ENCODE results near the gene SHISA7.

SHISA7 gene

GRCh38 chr19:55384920-55385723 is 58.0 kb downstream of the SHISA7 start:
- DNase-seq (ENCODE audit: low spot score), result peak; percentile 97
- TF ChIP-seq, protein P1, sequence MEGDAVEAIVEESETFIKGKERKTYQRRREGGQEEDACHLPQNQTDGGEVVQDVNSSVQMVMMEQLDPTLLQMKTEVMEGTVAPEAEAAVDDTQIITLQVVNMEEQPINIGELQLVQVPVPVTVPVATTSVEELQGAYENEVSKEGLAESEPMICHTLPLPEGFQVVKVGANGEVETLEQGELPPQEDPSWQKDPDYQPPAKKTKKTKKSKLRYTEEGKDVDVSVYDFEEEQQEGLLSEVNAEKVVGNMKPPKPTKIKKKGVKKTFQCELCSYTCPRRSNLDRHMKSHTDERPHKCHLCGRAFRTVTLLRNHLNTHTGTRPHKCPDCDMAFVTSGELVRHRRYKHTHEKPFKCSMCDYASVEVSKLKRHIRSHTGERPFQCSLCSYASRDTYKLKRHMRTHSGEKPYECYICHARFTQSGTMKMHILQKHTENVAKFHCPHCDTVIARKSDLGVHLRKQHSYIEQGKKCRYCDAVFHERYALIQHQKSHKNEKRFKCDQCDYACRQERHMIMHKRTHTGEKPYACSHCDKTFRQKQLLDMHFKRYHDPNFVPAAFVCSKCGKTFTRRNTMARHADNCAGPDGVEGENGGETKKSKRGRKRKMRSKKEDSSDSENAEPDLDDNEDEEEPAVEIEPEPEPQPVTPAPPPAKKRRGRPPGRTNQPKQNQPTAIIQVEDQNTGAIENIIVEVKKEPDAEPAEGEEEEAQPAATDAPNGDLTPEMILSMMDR (IDR thresholded peaks at IDR 0.05; ENCODE audit: extremely low read depth, missing control alignments), result no peak

DNA sequence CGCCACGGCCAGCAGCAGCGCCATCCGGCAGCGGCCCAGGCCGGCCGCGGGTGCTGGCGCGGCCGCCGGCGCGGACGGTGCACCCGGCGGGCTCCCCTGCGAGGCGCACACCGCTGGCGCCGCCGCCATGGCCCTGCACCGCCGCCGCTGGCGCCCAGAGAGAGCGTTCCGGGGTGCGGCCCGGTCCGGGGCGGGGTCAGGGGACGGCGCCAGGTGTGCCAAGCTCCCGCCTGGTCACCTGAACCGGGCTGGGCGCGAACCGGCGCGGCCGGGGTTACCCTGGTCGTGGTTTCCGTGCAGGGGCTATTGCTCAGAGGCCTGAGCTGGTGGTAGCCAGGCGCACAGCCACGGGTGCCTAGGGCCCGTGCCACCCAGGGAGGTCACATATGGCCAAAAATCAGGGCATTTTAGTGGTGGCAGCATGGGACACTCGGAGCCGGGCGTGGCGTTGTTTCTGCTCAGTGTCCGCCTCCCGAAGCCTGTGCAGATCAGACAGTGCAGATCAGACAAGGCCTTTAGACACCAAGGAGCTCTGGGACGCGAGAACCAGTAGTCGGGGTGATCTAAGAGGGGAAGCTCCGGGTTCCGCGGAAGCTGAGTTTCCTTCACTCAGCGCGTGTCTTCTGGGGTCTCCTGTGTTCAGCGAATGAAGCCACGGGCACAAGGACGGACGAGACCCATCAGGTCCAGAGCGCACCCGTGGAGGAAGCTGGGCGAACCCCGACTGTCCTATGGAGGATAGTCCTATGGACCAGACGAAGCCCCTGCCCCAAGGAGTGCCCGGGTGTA is 58.8 kb downstream of the SHISA7 start, which contains the start of gene TMEM238:
TMEM238 (minus strand) TSS at position 162 of the 789 bp plus-strand sequence; CDS start at position 129, 33 bp downstream.
- peak; percentile 75 for DNase-seq (ENCODE audit: low spot score)
- TF ChIP-seq, protein P1 (IDR thresholded peaks at IDR 0.05; ENCODE audit: extremely low read depth, missing control alignments), result peak; percentile 8

- TF ChIP-seq, protein P1 (IDR thresholded peaks at IDR 0.05; ENCODE audit: extremely low read depth, missing control alignments), result peak; percentile 37
- peak; percentile 90 for DNase-seq (ENCODE audit: low spot score)
Measured at GRCh38 chr19:55383279-55384130, 59.6 kb downstream of the SHISA7 start.

- no peak for DNase-seq (ENCODE audit: low spot score)
- TF ChIP-seq, protein P1 (IDR thresholded peaks at IDR 0.05; ENCODE audit: extremely low read depth, missing control alignments), result no peak
Measured at GRCh38 chr19:55382522-55383054, 60.5 kb downstream of the SHISA7 start.

- DNase-seq (ENCODE audit: low spot score), result no peak
- TF ChIP-seq, protein P1 (IDR thresholded peaks at IDR 0.05; ENCODE audit: extremely low read depth, missing control alignments), result no peak
Measured at GRCh38 chr19:55382013-55382412, 61.1 kb downstream of the SHISA7 start.

DNA sequence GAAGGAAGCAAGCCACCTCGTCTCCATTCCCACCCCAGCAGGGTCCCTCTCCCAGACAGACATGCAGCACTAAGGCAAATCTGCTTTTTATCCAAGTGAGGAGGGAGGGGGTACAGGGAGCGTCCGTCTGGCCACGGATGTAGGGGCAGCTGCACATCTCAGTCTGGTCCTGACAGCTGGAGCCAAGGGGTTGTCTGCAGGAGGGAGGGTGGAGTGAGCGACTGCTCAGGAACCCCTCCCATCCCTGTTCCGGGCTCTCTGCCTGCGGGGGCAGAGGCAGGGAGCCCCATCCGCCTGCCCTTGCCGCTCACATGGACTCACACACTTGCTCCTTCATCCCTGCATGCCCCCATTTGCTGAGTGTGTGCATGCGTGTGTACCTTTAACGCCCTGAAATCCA is 63.9 kb downstream of the SHISA7 start:
- DNase-seq (ENCODE audit: low spot score), result no peak
- TF ChIP-seq, protein P1 (IDR thresholded peaks at IDR 0.05; ENCODE audit: extremely low read depth, missing control alignments), result no peak
